GM21515 (cell line): ENCODE data around the gene EXTL2.
"Not testable (repeated sequence)": the region's sequence is repeated elsewhere in the genome, so short reads cannot be mapped to it uniquely, and the experiment has no call there.

Experiments
- ATAC-seq: cut with Tn5 transposase; IDR thresholded peaks from one replicate; pipeline ENCODE4 v1.9.1; 2021; ENCODE audit not compliant: unreplicated experiment

The EXTL2 gene

DNA sequence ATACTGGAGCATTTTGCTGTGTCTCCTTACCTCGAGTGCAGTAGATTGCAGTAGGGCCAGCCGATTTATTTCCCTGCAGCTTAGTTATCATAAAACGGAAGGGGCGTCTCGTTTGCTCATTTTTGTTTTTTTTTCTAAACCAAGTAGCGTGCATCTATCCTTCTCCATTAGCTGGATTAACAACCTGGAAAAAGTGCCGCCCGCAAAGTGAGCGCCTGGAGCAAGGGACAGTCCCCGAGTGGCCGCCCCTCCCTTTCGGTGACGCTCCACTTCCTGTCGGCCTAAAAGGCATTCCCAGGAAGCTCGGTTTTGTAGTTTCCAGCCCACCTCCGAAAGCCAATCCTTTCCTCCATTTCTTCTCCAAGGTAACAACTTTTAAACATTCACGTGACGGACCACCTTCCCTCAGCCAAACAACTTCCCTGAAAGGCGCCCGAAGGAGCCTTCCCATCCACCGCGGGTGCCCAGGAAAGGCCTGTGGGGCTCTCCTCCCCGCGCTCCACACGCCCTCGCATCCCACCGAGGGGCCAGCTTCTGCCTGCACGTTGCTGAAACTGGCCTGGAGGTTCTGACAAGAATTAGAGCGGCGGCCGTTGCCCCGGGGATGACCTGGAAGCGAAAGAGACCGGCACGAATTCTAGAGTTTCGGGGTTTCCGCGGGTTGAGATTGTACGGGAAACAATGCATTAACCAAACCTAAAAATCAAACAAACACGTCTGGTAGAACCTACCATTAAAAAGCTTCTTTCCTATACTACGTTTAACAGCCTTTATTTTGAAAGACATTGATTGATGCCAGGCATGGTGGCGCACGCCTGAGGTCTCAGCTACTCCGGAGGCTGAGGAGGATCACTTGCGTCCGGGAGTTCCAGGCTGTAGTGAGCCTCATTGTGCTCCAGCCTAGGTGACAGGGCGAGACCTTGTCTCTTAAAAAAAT lies at the start of gene EXTL2:
TSS of gene EXTL2 (minus strand) at position 240 of the 937 bp plus-strand sequence. CDS start 6,085 bp downstream, outside the sequence.
- ATAC-seq: peak; percentile 53

DNA sequence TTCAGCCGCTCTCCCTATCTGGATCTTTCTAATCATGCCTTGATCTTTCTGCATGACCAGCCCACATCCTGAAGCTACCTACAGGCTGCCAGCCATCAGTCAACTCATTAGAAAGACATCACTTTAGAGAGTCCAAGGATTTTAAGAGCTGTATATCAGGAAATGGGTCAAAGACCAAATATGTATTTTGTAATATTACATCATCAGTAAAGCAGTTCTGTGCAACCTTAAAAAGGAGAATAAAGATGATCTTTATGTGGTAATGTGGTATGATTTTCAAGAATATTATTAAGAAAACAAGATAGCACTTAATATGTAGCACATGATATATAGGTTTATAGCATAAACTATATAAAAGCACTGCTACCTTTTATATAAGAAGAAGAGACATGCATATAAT lies 48.9 kb upstream of the EXTL2 start:
- no peak for ATAC-seq

DNA sequence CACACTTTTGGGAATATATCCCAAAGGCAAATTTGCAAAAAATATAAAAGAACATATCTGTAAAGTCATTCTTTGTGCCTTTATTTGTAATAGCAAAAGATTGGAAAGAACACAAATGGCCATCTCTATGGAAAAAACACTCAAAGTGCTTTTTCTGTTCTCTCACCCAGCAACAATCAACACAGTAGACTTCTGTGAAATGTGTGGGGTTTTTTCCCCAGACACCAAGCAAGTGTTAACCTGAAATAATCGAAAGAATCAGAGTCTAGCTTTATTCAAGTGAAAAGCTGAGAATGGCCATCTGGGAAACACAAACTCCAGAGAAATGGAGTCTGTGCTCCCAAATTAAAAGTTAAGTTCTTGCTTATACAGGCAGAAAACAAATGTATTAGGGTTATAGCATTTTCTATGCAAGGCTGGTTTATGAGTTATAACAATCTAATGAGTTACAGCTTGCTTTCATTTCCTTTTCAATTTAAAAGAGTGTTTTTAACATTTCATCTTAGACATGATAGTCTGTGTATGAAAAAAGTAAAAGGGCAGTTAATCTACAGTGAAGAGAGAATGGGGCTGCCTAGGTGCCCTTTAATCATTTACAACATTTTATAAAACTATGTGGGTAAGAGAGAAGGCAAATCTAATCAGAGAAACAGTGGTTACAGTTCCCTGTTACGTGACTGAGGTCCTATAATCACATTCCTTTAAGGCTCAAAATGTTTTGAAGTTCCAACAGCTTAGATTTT lies 47.8 kb upstream of the EXTL2 start:
- no peak for ATAC-seq

DNA sequence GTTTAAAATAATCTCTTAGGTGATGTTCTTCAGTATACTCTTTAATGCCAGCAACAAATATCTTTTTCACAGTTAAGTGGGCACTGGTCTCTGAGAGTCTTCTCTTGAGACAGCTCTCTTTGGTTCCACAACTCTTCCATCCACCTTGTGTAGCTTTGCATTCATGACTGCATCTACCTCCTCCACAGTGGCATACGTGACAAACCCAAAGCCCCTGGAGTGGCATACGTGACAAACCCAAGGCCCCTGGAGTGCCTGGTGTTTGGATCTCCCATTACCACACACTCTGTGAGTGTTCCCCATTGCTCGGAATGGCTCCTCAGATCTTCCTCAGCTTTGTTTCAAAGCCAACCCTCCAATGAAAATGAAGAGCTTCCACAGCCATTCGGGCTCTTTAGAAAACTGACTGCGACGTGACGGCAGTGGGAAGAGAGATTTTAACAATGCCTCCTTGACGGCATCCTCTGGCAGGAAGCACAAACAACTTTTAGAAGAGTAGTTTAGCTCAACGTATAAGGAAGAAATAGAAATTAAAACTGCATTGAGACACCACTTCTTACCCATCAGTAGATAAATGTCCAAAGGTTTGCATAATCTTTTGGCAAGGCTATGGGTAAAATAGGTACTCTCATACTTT lies 47.1 kb upstream of the EXTL2 start:
- ATAC-seq: no peak

DNA sequence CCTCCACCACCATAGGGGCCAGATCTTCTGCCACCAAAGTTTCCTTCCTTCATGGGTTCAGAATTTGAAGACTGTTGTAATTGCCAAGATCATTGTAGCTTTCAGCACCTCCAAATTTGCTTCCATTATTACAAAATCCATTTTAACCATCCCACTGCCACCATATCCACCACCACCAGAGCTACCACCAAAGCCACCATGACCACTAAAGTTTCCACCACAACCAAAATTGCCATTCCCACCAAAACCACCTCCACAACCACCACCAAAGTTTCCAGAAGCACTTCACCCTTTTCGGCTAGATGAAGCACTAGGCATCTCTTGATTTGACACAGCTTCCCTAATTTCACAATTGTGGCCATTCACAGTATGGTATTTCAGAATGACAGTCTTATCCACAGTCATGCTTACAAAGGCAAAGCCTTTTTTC lies 46.5 kb upstream of the EXTL2 start:
- no peak for ATAC-seq

DNA sequence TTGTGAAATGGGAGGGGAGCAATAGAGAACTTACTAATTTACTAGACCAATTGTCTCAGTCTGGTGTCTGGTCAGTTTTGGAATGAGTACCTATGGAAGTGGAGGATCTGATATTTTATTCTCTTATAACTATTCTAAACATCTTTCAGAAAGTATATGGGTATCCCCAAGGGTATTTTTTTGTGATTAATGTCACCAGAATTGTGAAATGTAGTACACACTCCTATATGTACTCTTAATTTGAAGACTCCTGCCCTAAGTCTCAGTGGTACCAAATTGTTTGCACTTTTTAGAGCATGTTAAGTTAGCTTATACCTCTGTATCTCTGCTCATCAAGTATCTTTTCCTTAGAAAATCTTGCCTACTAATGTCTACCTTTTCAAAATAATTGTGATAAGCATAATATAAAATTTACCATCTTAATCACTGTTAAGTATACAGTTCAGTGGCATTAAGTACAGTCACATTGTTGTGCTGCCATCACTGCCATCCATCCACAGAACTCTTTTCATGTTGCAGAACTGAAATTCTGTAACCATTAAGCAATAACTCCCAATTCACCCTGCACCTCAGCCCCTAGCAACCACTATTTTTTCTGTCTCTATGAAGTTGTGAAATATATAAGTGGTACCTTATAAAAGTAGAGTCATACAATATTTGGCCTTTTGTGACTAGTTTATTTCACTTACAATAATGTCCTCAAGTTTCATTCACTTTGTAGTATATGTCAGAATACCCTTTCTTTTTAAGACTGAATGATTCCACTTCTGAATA lies 41.7 kb upstream of the EXTL2 start:
- no peak for ATAC-seq

GRCh38 chr1:100933555-100933954 lies 38.9 kb upstream of the EXTL2 start:
- not testable (repeated sequence) for ATAC-seq

GRCh38 chr1:100931716-100932115 lies 37.1 kb upstream of the EXTL2 start:
- no peak for ATAC-seq

DNA sequence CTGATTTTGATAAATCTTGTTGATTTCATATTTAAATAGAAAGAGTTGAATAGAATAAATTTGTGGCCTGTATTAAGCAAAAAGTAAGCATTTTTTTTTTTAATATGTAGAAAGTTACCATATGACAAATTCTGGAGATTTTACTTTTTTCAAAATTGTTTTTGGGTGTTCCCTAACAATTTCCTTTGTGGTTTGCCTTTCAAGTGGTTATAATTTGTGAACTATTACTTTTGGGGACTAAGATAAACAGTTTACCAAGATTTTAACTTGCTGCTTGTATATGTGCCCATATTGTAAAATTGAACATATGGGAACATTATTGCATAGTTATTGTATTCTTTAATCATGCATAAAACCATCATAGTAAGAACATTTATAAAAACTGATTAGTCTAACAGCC lies 35.9 kb upstream of the EXTL2 start:
- ATAC-seq: no peak

- ATAC-seq: no peak
Observed at GRCh38 chr1:100928128-100928527, 33.5 kb upstream of the EXTL2 start.

- no peak for ATAC-seq
Observed at GRCh38 chr1:100927276-100927675, 32.6 kb upstream of the EXTL2 start.

- ATAC-seq: no peak
Observed at GRCh38 chr1:100926240-100926639, 31.6 kb upstream of the EXTL2 start.

DNA sequence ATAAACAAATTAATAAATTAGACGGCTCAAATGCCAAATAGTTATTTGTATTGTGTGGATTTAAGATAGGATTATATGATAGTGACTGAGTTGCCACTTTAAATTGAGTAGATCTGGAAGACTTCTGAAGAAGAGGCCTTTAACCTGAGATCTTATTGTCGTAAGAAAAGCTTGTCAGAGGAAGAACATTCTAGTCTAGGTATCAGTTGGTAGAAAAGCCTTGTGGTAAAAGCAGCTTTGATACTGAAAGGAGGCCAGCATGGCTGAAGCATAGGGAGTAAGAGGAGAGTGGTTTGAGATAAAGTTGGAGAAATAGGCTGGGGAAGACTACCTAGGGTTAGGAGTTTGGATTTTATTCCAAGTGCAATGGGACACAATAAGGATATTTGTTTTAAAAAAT lies 30.3 kb upstream of the EXTL2 start:
- ATAC-seq: no peak

GRCh38 chr1:100924212-100924611 lies 29.6 kb upstream of the EXTL2 start:
- ATAC-seq: no peak

- ATAC-seq: no peak
Observed at GRCh38 chr1:100921110-100921706, 26.6 kb upstream of the EXTL2 start.

DNA sequence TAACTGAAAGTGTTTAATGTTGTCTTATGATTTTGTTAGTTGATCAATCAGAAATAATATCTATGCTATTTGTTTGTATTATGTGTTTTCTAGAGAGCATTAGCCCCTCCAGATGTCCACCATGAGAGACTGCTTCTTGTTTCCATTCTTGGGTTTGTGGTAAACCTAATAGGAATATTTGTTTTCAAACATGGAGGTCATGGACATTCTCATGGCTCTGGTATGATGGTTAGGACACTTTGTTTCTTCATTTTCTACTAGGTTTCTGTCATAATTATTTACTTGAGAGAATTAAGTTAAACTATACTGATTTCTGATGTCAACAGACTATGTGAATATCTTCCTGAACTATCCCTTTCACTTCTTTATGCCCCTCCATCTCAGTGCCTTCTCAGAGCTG lies 17.4 kb upstream of the EXTL2 start:
- no peak for ATAC-seq

DNA sequence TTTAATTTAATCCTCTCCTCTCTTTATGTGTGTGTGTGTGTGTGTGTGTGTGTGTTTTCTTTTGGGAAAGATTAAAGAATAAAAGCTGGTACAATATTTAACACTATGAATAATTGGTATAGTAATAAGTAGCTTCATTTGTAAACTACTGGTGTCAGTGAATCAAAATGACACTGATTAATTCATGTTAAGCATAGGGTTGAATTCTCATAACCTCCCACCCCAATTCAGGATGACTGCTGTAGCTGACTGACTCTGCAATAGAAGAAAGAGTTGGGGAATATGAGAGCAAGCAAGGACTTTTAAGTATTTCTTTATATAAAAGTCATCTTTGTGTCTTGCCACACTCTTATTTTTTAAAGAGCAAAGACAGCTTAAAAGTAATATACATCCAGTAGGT lies 14.4 kb upstream of the EXTL2 start:
- no peak for ATAC-seq

DNA sequence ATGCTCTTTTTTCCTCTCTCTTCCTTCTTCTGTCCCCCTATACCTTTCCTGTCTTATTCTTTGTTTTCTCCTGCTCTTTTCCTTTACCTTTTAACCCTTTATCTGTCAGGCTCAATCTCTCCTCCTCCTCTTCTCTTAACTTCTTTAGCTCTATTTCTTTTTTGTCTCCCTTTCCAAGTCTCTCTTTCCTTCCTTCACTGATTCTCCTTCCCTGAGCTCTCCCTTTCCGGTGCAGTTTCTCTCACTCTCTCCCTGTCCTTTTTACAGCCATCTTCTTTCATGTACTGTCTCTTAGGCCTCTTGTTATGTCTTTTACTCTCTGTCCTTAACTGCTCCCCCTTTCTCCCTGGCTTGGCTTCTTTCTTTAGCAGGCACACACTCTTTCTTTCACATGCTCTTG lies 13.2 kb upstream of the EXTL2 start:
- no peak for ATAC-seq

- ATAC-seq: no peak
Observed at GRCh38 chr1:100905181-100905580, 10.5 kb upstream of the EXTL2 start.

DNA sequence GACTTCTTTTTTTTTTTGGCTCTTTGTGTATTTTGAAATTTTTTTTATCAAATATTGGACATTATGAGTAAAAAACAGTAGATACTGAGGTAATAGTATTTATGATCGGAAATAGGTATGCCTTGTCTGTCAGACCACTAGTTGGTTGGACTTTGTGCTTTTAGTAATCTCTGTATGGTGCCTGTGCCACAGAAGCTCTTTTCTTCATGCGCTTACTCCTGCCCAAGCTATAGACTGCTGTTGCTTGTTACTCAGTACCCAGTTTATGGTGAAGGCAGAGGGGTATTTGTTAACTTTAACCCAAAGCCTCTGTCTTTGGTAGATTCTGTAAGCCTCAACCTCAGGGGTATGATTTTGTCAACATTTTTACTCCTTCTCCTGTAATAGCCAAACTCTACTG lies 9.9 kb upstream of the EXTL2 start:
- ATAC-seq: no peak
